Right ventricle myocardium superior (tissue), 1 donor: ENCODE data around the gene BMP5. TPM values are rescaled to one million over a fixed set of nuclear protein-coding genes. Genes with fewer than 3 reads are reported as not detected.
"Not testable (repeated sequence)": the region's sequence is repeated elsewhere in the genome, so short reads cannot be mapped to it uniquely, and the experiment has no call there.

Experiments used
- ATAC-seq: fragments of 200-7000 bp; cut with Tn5 transposase; one replicate; pipeline ENCODE4 v1.9.1; 2020; ENCODE audit warnings: mild to moderate bottlenecking; ENCODE audit not compliant: poor library complexity
- DNase-seq: peaks from one replicate; pipeline ENCODE4 v3.0.0-alpha.2; 2020
- intact Hi-C: fragments of 100-400 bp; cut with DNase I; formaldehyde crosslinking; loops from one replicate; pipeline ENCODE4 v1.11.2; 2022
- long read RNA-seq: library from polyadenylated mRNA; unstranded; transcript quantifications from one replicate; pipeline ENCODE4 v2.0.0, GENCODE V29; 2021
- total RNA-seq: library from RNA; stranded (reverse); fragmentation: NEBNext Ultra II Directional; extraction: Animal tissue kit (Norgen Biotek cat#: 25700); gene quantifications from one replicate; pipeline ENCODE4 v1.2.1, GENCODE V29; 2021
- donor health status: DM: no; HTN: yes; CAD: no; lungs with severe emphysema.

The BMP5 gene
- total RNA-seq, result 2.4 TPM
- long read RNA-seq, transcript BMP5-201 (7 exons, 3,952 nt), result major isoform, 7 of 11 reads
- long read RNA-seq, partial matches to known transcripts, result 1 of 11 reads
- long read RNA-seq, other reads (novel, unspliced or antisense), result 3 of 11 reads

GRCh38 chr6:55875400-55875799 lies at the start of gene BMP5:
BMP5 (minus strand) TSS chr6:55875590; CDS start chr6:55874865, 725 bp downstream.
- intact Hi-C loops, result no loop called here
- DNase-seq (no peak), ATAC-seq (no peak)

- DNase-seq (no peak), ATAC-seq (no peak)
- intact Hi-C loops, result no loop called here
These were observed 47.0 kb upstream of the BMP5 start for GRCh38 chr6:55922406-55922805.

- no peak for ATAC-seq
- intact Hi-C loops, result no loop called here
These were observed 44.4 kb upstream of the BMP5 start for GRCh38 chr6:55919716-55920308.

GRCh38 chr6:55918639-55919038 lies 43.2 kb upstream of the BMP5 start:
- ATAC-seq (no peak), DNase-seq (no peak)
- intact Hi-C loops, result no loop called here

More at GRCh38 chr6:55919716-55920308, 44.4 kb upstream of the BMP5 start:
- no peak for DNase-seq

- no peak for DNase-seq
- intact Hi-C loops, result no loop called here
- ATAC-seq, result peak; percentile 65
These were observed 42.5 kb upstream of the BMP5 start for GRCh38 chr6:55917751-55918415.

GRCh38 chr6:55916188-55916587 lies 40.8 kb upstream of the BMP5 start:
- intact Hi-C loops, result no loop called here
- ATAC-seq, result no peak
- no peak for DNase-seq

- ATAC-seq (peak; percentile 38), DNase-seq (no peak)
- intact Hi-C loops, result no loop called here
These were observed 38.1 kb upstream of the BMP5 start for GRCh38 chr6:55913228-55914195.

GRCh38 chr6:55910466-55910865 lies 35.1 kb upstream of the BMP5 start:
- ATAC-seq, intact Hi-C loops, DNase-seq: not testable (repeated sequence)

GRCh38 chr6:55909911-55910310 lies 34.5 kb upstream of the BMP5 start:
- intact Hi-C loops, ATAC-seq, DNase-seq: not testable (repeated sequence)

GRCh38 chr6:55902796-55903195 lies 27.4 kb upstream of the BMP5 start:
- no peak for ATAC-seq
- DNase-seq, result no peak
- intact Hi-C loops, result no loop called here

- ATAC-seq (no peak), DNase-seq (no peak)
- intact Hi-C loops, result no loop called here
These were observed 26.4 kb upstream of the BMP5 start for GRCh38 chr6:55901765-55902270.

GRCh38 chr6:55898342-55898741 lies 23.0 kb upstream of the BMP5 start:
- intact Hi-C loops, result no loop called here
- DNase-seq, result no peak
- no peak for ATAC-seq

GRCh38 chr6:55897346-55897745 lies 22.0 kb upstream of the BMP5 start:
- DNase-seq (no peak), ATAC-seq (no peak)
- intact Hi-C loops, result no loop called here

- ATAC-seq, result no peak
- DNase-seq, result no peak
- intact Hi-C loops, result no loop called here
These were observed 20.8 kb upstream of the BMP5 start for GRCh38 chr6:55895972-55896730.

GRCh38 chr6:55892749-55893357 lies 17.5 kb upstream of the BMP5 start:
- DNase-seq (no peak), ATAC-seq (no peak)
- intact Hi-C loops, result no loop called here

GRCh38 chr6:55888917-55889316 lies 13.5 kb upstream of the BMP5 start:
- no peak for ATAC-seq
- DNase-seq, result no peak
- intact Hi-C loops, result loop anchor here (5.0 kb wide), 1 partner anchor 612 kb away; no protein-coding TSS in a partner anchor

- DNase-seq, result no peak
- intact Hi-C loops, result loop anchor here (5.0 kb wide), 1 partner anchor 609 kb away; no protein-coding TSS in a partner anchor
- ATAC-seq, result no peak
These were observed 10.9 kb upstream of the BMP5 start for GRCh38 chr6:55886185-55886836.
